ENCODE measurements around the gene YIPF1. TPM values are rescaled to one million over a fixed set of nuclear protein-coding genes. Genes with fewer than 3 reads are reported as not detected.

YIPF1 gene
- total RNA-seq, 1 experiment from 2014 or later, result 21.1 TPM

DNA sequence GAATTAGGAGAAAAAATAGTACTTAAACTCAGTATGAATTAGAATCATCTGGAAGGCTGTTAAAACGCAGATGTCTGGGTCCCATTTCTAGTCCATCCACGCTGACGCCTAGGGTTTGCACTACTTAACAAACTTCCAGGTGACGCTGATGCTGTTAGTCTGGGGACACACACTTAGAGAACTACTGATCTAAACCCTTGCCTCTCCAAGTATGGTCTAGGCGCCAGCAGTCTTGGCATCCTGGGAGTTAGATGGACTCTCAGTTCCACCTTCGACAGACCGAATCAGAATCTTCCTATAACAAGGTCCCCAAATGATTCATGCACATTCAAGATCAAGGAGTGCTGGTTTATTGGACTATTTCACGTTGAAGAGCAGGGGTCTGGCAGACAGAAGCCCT lies 15.9 kb upstream of the YIPF1 start:
- CTCF ChIA-PET, result no interaction called here
- intact Hi-C loops (cut with micrococcal nuclease), result no loop called here
- Histone ChIP-seq H2AFZ (ENCODE audit: low read length) (no peak overlapping the region), H3K36me3 (ENCODE audit: low read depth, low read length) (no peaks in the 10 kb centered on the region), H3K9me2 (replicated peaks; ENCODE audit: low read length) (no peaks in the 10 kb centered on the region), H3K4me3 (ENCODE audit: low read length) (no peak overlapping the region), H3K79me2 (ENCODE audit: low read length) (no peaks in the 10 kb centered on the region), H3K27ac (ENCODE audit: low read length) (no peak overlapping the region), H3K9ac (ENCODE audit: low read length) (no peak overlapping the region), H3K9me3 (ENCODE audit: low read length) (no peaks in the 10 kb centered on the region), H3F3A (ENCODE audit: low read length, unreplicated experiment) (no peaks in the 10 kb centered on the region), H4K20me1 (ENCODE audit: low read length) (no peaks in the 10 kb centered on the region), H3K4me2 (ENCODE audit: low read length) (no peak overlapping the region), H3K27me3 (ENCODE audit: low read length) (no peaks in the 10 kb centered on the region), H3K4me1 (ENCODE audit: insufficient read depth, low read length) (peaks cover 7% of the 10 kb centered on the region; the same call in 1 of the 2 replicates)
- DNase-seq, result no peak
- TF ChIP-seq EZH2phosphoT487 (IDR thresholded peaks at IDR 0.05; ENCODE audit: borderline replicate concordance, low read length), result no peak
- no peak for TF ChIP-seq CTCF (conservative IDR thresholded peaks at IDR 0.05; ENCODE audit: low read depth, low read length)
- TF ChIP-seq EZH2 (IDR thresholded peaks at IDR 0.05; ENCODE audit: low read length, unreplicated experiment), result no peak
- no TSS peak for BruUV-seq (replicated peaks)
- ATAC-seq, result no peak
- POLR2A ChIA-PET (ENCODE audit: unreplicated experiment), result no interaction called here

DNA sequence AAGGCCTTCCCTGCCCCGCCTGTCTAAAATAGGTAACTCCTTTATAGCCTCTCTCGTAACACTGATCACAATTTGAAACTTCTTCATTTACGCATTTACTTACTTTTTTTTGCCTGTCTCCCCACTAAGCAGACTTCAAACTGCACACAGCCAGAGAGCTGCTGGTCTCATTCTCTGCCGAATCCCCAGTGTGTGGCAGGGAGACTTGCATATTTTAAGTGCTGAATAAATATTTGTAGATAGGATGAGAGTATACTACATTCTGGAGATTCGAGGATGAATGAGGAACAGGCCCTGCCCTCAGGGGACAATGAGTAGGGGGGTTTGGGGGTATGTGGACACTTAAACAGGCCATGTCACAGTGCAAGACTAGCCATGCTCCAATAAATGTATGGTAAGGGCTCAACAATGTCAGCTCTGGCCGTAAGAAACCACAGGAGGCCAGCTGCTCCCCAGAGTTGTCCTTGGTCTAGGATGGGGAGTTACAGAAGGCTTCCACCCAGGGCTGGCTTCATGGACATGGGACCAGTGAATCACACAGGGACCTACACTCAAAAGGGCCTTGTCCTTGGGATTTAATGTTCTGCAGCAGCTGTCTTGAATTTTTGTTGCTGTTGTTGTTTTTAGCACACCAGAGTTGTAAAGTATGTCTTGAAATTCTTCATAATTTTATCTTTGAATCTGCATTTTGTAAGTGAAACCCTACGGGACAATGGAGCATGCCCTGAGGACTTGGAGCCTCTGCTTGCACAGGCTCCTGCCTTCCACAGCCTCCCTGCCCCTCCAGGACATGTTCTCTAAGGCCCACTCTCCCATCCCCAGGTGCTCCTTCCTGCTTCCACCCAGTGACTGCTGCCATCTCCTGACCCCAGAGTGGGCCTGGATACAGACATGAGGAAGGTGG lies 12.9 kb upstream of the YIPF1 start:
- H3K9me2 ChIP-seq (replicated peaks; ENCODE audit: low read length), result no peaks in the 10 kb centered on the region
- H3F3A ChIP-seq (ENCODE audit: low read length, unreplicated experiment), result no peaks in the 10 kb centered on the region
- CTCF ChIA-PET, result no interaction called here
- BruUV-seq (replicated peaks), result no TSS peak
- H3K4me2 ChIP-seq (ENCODE audit: low read length), result no peak overlapping the region
- H4K20me1 ChIP-seq (ENCODE audit: low read length), result no peaks in the 10 kb centered on the region
- POLR2A ChIA-PET (ENCODE audit: unreplicated experiment), result no interaction called here
- intact Hi-C loops (cut with micrococcal nuclease), result no loop called here
- TF ChIP-seq CTCF (conservative IDR thresholded peaks at IDR 0.05; ENCODE audit: low read depth, low read length) (no peak), EZH2 (IDR thresholded peaks at IDR 0.05; ENCODE audit: low read length, unreplicated experiment) (no peak), EZH2phosphoT487 (IDR thresholded peaks at IDR 0.05; ENCODE audit: borderline replicate concordance, low read length) (no peak)
- no peak overlapping the region for H2AFZ ChIP-seq (ENCODE audit: low read length)
- no peak overlapping the region for H3K9ac ChIP-seq (ENCODE audit: low read length)
- no peaks in the 10 kb centered on the region for H3K36me3 ChIP-seq (ENCODE audit: low read depth, low read length)
- DNase-seq (no peak), ATAC-seq (no peak)
- H3K4me3 ChIP-seq (ENCODE audit: low read length), result no peak overlapping the region
- no peaks in the 10 kb centered on the region for H3K27me3 ChIP-seq (ENCODE audit: low read length)
- H3K27ac ChIP-seq (ENCODE audit: low read length), result no peak overlapping the region
- no peaks in the 10 kb centered on the region for H3K9me3 ChIP-seq (ENCODE audit: low read length)
- peaks cover 23% of the 10 kb centered on the region for H3K4me1 ChIP-seq (ENCODE audit: insufficient read depth, low read length)
- no peaks in the 10 kb centered on the region for H3K79me2 ChIP-seq (ENCODE audit: low read length)

- H3F3A ChIP-seq (ENCODE audit: low read length, unreplicated experiment), result no peaks in the 10 kb centered on the region
- no peak overlapping the region for H3K4me3 ChIP-seq (ENCODE audit: low read length)
- ATAC-seq, result no peak
- intact Hi-C loops (cut with micrococcal nuclease), result no loop called here
- no peak overlapping the region for H3K27ac ChIP-seq (ENCODE audit: low read length)
- no TSS peak for BruUV-seq (replicated peaks)
- H2AFZ ChIP-seq (ENCODE audit: low read length), result no peak overlapping the region
- H3K4me1 ChIP-seq (ENCODE audit: insufficient read depth, low read length), result peaks cover 28% of the 10 kb centered on the region
- ChIA-PET CTCF (no interaction called here), POLR2A (ENCODE audit: unreplicated experiment) (no interaction called here)
- DNase-seq, result no peak
- no peak overlapping the region for H3K9ac ChIP-seq (ENCODE audit: low read length)
- peak overlapping the region; percentile 34 for H3K4me2 ChIP-seq (ENCODE audit: low read length)
- H3K79me2 ChIP-seq (ENCODE audit: low read length), result no peaks in the 10 kb centered on the region
- no peaks in the 10 kb centered on the region for H3K9me2 ChIP-seq (replicated peaks; ENCODE audit: low read length)
- no peak for TF ChIP-seq CTCF (conservative IDR thresholded peaks at IDR 0.05; ENCODE audit: low read depth, low read length)
- TF ChIP-seq EZH2 (IDR thresholded peaks at IDR 0.05; ENCODE audit: low read length, unreplicated experiment), result no peak
- no peak for TF ChIP-seq EZH2phosphoT487 (IDR thresholded peaks at IDR 0.05; ENCODE audit: borderline replicate concordance, low read length)
- no peaks in the 10 kb centered on the region for H3K9me3 ChIP-seq (ENCODE audit: low read length)
- no peaks in the 10 kb centered on the region for H3K36me3 ChIP-seq (ENCODE audit: low read depth, low read length)
- H4K20me1 ChIP-seq (ENCODE audit: low read length), result no peaks in the 10 kb centered on the region
- H3K27me3 ChIP-seq (ENCODE audit: low read length), result no peaks in the 10 kb centered on the region
Observed at GRCh38 chr1:53899708-53900107, 10.1 kb upstream of the YIPF1 start.

Measured in PC-3 (cell line).